GM23338 (cell line): ENCODE results near the gene CLTA.

Experiments
- CREB1 ChIP-seq: fragments of 250-450 bp; sonication (Bioruptor Pico); IDR thresholded peaks from 2 replicates; pipeline ENCODE4 v1.5.0; 2020; ENCODE audit warnings: low read depth, mild to moderate bottlenecking, moderate library complexity
- CTCF ChIP-seq, 2 experiments: fragments of 200-600 bp in 1 of 2; sonication (generic) in 1 of 2; conservative IDR thresholded peaks; 2 replicates each; pipeline versions ENCODE4 v1.5.1 to v1.6.1; 2016 to 2017; ENCODE audit warnings: antibody characterized with exemption in 2 of 2, low read depth in 2 of 2, mild to moderate bottlenecking in 2 of 2, moderate library complexity in 1 of 2
- EZH2 ChIP-seq: fragments of 200-600 bp; sonication (generic); IDR thresholded peaks from one replicate; pipeline ENCODE4 v1.8.0; 2017; ENCODE audit warnings: antibody characterized with exemption, mild to moderate bottlenecking, low read depth; ENCODE audit not compliant: unreplicated experiment
- EZH2phosphoT487 ChIP-seq: fragments of 200-600 bp; sonication (generic); IDR thresholded peaks from one replicate; pipeline ENCODE4 v1.8.1; 2018; ENCODE audit warnings: antibody characterized with exemption; ENCODE audit not compliant: unreplicated experiment
- JUNB ChIP-seq: IDR thresholded peaks from one replicate; pipeline ENCODE4 v1.6.1; 2016; ENCODE audit warnings: antibody characterized with exemption; ENCODE audit not compliant: unreplicated experiment
- NANOG ChIP-seq: IDR thresholded peaks from 2 replicates; pipeline ENCODE4 v1.6.1; 2016; ENCODE audit warnings: antibody characterized with exemption, borderline replicate concordance
- POLR2AphosphoS5 ChIP-seq: IDR thresholded peaks from 2 replicates; pipeline ENCODE4 v1.6.1; 2016; ENCODE audit warnings: antibody characterized with exemption, low read depth
- REST ChIP-seq: IDR thresholded peaks from one replicate; pipeline ENCODE4 v1.6.1; 2018; ENCODE audit warnings: antibody characterized with exemption; ENCODE audit not compliant: unreplicated experiment

- TF ChIP-seq EZH2 (no peak), REST (no peak), CREB1 (CRISPR knock-in tag) (no peak), CTCF (conservative IDR thresholded peaks at IDR 0.05; ENCODE audit: low read depth in 2 of 2) (no peak), POLR2AphosphoS5 (no peak), EZH2phosphoT487 (no peak), NANOG (no peak), JUNB (no peak)
These were observed 59.4 kb downstream of the CLTA start for GRCh38 chr9:36250079-36250478.
